Astrocyte of the cerebellum (primary cell): ENCODE data around the gene SEC14L1.

Experiments
- DNase-seq: peaks from one replicate; pipeline ENCODE4 v3.0.0-alpha.2; 2011; ENCODE audit warnings: low read depth
- H3K4me3 ChIP-seq: 2 replicates; pipeline ENCODE4 v1.5.1; 2011; ENCODE audit warnings: mild to moderate bottlenecking, low read depth, low read length, moderate library complexity
- CTCF ChIP-seq: IDR thresholded peaks from 2 replicates; pipeline ENCODE4 v1.5.1; 2012; ENCODE audit warnings: low read length, low read depth, moderate library complexity, mild to moderate bottlenecking; ENCODE audit errors: missing control alignments
- in situ Hi-C: cut with HindIII; loops from 2 replicates; pipeline ENCODE4 v1.10.0; 2017; ENCODE audit warnings: low sequenced_read_pairs

SEC14L1 gene

GRCh38 chr17:77229786-77230435, 89.1 kb downstream of the SEC14L1 start:
- DNase-seq: no peak

GRCh38 chr17:77230436-77230830, 89.7 kb downstream of the SEC14L1 start:
- no peak for DNase-seq
- no peak overlapping the region for H3K4me3 ChIP-seq
- no peak for TF ChIP-seq CTCF
- in situ Hi-C loops: no loop called here

More at GRCh38 chr17:77229786-77230435, 89.1 kb downstream of the SEC14L1 start:
- no peak overlapping the region for H3K4me3 ChIP-seq
- in situ Hi-C loops: no loop called here
- TF ChIP-seq CTCF: no peak

- in situ Hi-C loops: no loop called here
- TF ChIP-seq CTCF: no peak
- no peak overlapping the region for H3K4me3 ChIP-seq
Measured at GRCh38 chr17:77231076-77231871, 90.5 kb downstream of the SEC14L1 start.

GRCh38 chr17:77233127-77233526, 92.4 kb downstream of the SEC14L1 start:
- in situ Hi-C loops: no loop called here
- TF ChIP-seq CTCF: no peak
- no peak for DNase-seq
- no peak overlapping the region for H3K4me3 ChIP-seq

More at GRCh38 chr17:77231076-77231871, 90.5 kb downstream of the SEC14L1 start:
- DNase-seq: no peak

- in situ Hi-C loops: no loop called here
- no peak overlapping the region for H3K4me3 ChIP-seq
- no peak for TF ChIP-seq CTCF
- no peak for DNase-seq
Measured at GRCh38 chr17:77233635-77234334, 93.0 kb downstream of the SEC14L1 start.

GRCh38 chr17:77234695-77235094, 93.9 kb downstream of the SEC14L1 start:
- H3K4me3 ChIP-seq: no peak overlapping the region
- in situ Hi-C loops: no loop called here
- no peak for TF ChIP-seq CTCF
- no peak for DNase-seq
